Activated CD8-positive, alpha-beta T cell treated with anti-CD3 and anti-CD28 coated beads for 36 hours (primary cell): ENCODE measurements around the gene B4GALT7. TPM values are rescaled to one million over a fixed set of nuclear protein-coding genes. Genes with fewer than 3 reads are reported as not detected.

ENCODE experiments used
- ATAC-seq: fragments of 200-7000 bp; cut with Tn5 transposase; one replicate; pipeline ENCODE4 v1.10.0; 2021; ENCODE audit warnings: mild to moderate bottlenecking, moderate library complexity
- CTCF ChIA-PET: fragments of 350-600 bp; sonication (Branson Sonifier 250); formaldehyde crosslinking; loops from one replicate; lab custom pipeline; 2021; ENCODE audit warnings: antibody characterized with exemption; lab: Charles Lee
- POLR2A ChIA-PET: fragments of 350-600 bp; sonication (Branson Sonifier 250); formaldehyde crosslinking; loops from one replicate; lab custom pipeline; 2021; ENCODE audit warnings: antibody characterized with exemption; lab: Charles Lee
- DNase-seq: peaks from one replicate; pipeline ENCODE4 v3.0.0-alpha.2; 2020
- H3K27ac Mint-ChIP-seq: one replicate; pipeline ENCODE4 v1.8.0; 2021; ENCODE audit warnings: mild to moderate bottlenecking, mixed read lengths
- H3K27me3 Mint-ChIP-seq: one replicate; pipeline ENCODE4 v1.8.0; 2021; ENCODE audit warnings: mixed read lengths
- H3K36me3 Mint-ChIP-seq: one replicate; pipeline ENCODE4 v1.8.0; 2021; ENCODE audit warnings: low read depth, mixed read lengths
- H3K4me1 Mint-ChIP-seq: one replicate; pipeline ENCODE4 v1.8.0; 2021; ENCODE audit warnings: low read depth, mixed read lengths
- H3K4me3 Mint-ChIP-seq: one replicate; pipeline ENCODE4 v1.8.0; 2021; ENCODE audit warnings: mild to moderate bottlenecking, moderate library complexity, mixed read lengths
- H3K9me3 Mint-ChIP-seq: one replicate; pipeline ENCODE4 v1.8.0; 2021; ENCODE audit warnings: mixed read lengths
- intact Hi-C: fragments of 100-400 bp; cut with micrococcal nuclease; formaldehyde crosslinking; loops from one replicate; pipeline ENCODE4 v1.10.0; 2022
- total RNA-seq, 2 experiments: library from RNA; stranded (reverse); gene quantifications; one replicate each; pipeline ENCODE4 v1.2.3, GENCODE V29; 2021
- TF ChIP-seq, protein P1 (sequence below): fragments of 200-600 bp; IDR thresholded peaks from one replicate; pipeline ENCODE4 v1.8.0; 2022; ENCODE audit warnings: antibody characterized with exemption, mild to moderate bottlenecking

Gene B4GALT7
- total RNA-seq, 2 experiments from 2014 or later: 19.3 to 21.9 TPM

DNA sequence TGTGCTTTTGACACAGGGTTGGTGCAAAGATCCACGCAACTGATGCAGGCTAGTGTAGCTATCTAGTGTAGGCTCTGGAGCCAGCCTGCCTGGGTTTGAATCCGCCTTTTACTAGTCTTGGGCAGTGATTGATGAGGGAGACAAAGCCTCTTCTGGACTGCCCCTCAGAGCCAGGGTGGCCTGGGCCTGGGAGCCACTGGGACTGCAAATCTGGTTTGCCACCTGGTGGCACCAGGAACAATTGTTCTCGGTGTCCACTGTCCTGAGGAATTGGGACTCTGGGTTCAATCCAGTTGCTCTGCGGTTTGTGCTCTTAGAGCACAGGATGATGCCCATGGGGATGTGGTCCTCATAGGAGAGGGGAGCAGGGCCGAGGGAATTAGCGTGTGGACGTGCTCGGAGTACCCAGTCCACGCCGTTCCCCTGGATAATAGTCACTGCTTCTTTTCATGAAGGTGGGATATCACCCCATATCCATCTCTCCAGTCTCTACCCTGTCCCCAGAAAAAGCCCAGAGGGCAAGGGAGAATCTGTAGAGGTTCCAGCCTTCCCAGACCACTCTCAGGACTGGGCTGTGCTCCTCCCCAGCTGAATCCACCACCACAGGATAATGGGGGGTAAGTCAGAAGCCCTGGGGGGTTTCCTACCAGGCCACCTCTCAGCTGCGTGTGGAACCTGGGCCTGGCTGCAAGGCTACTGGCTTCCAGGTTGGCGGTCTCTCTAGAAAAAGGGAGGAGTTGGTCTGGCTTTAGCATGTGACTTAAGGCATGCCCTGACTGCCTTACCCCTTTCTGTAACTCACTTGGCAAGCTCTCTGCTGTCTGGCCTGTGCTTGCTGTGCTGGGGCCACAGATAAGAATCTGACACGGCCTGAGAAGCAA lies 1.9 kb downstream of the B4GALT7 start:
- H3K27me3 Mint-ChIP-seq: no peaks in the 10 kb centered on the region
- POLR2A ChIA-PET: interaction anchor here (0.9 to 1.9 kb wide), 3 partner anchors 9 to 12 kb away, joined by 3 to 7 read pairs (median 4); partner anchors contain the start of gene TMED9
- intact Hi-C loops: no loop called here
- no peak for ATAC-seq
- H3K9me3 Mint-ChIP-seq: no peaks in the 10 kb centered on the region
- peak overlapping the region; percentile 88 for H3K4me3 Mint-ChIP-seq
- TF ChIP-seq, protein P1, sequence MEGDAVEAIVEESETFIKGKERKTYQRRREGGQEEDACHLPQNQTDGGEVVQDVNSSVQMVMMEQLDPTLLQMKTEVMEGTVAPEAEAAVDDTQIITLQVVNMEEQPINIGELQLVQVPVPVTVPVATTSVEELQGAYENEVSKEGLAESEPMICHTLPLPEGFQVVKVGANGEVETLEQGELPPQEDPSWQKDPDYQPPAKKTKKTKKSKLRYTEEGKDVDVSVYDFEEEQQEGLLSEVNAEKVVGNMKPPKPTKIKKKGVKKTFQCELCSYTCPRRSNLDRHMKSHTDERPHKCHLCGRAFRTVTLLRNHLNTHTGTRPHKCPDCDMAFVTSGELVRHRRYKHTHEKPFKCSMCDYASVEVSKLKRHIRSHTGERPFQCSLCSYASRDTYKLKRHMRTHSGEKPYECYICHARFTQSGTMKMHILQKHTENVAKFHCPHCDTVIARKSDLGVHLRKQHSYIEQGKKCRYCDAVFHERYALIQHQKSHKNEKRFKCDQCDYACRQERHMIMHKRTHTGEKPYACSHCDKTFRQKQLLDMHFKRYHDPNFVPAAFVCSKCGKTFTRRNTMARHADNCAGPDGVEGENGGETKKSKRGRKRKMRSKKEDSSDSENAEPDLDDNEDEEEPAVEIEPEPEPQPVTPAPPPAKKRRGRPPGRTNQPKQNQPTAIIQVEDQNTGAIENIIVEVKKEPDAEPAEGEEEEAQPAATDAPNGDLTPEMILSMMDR: no peak
- peaks cover 16% of the 10 kb centered on the region for H3K36me3 Mint-ChIP-seq
- peaks cover 39% of the 10 kb centered on the region for H3K4me1 Mint-ChIP-seq
- no peak for DNase-seq
- no peak overlapping the region for H3K27ac Mint-ChIP-seq
- CTCF ChIA-PET: no interaction called here

DNA sequence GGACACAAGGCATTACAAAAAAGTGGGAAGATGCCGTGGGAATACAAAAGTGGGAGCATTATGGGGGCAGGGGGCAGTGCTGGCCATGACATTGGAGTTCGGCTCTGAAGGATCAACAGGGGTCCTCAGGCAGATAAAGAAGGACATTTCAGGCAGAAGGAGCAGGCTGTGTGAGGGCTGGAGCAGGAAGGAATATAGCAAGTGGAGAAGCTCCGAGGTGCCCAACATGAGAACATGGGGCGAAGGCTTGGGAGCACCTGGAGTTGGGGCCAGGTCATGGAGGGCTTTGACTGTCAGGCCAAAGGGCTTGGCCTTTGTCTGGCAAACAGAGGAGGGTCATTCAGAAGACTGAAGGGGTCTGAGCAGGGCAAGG lies 2.5 kb downstream of the B4GALT7 start:
- peaks cover 43% of the 10 kb centered on the region for H3K4me1 Mint-ChIP-seq
- POLR2A ChIA-PET: interaction anchor here (1.1 to 1.8 kb wide), 2 partner anchors 10 to 11 kb away, joined by 3 to 5 read pairs; partner anchors contain the start of gene TMED9
- TF ChIP-seq, protein P1: no peak
- ATAC-seq (no peak), DNase-seq (no peak)
- intact Hi-C loops: no loop called here
- H3K36me3 Mint-ChIP-seq: peaks cover 13% of the 10 kb centered on the region
- CTCF ChIA-PET: no interaction called here
- H3K27ac Mint-ChIP-seq: no peak overlapping the region
- no peaks in the 10 kb centered on the region for H3K9me3 Mint-ChIP-seq
- H3K27me3 Mint-ChIP-seq: no peaks in the 10 kb centered on the region
- H3K4me3 Mint-ChIP-seq: no peak overlapping the region

DNA sequence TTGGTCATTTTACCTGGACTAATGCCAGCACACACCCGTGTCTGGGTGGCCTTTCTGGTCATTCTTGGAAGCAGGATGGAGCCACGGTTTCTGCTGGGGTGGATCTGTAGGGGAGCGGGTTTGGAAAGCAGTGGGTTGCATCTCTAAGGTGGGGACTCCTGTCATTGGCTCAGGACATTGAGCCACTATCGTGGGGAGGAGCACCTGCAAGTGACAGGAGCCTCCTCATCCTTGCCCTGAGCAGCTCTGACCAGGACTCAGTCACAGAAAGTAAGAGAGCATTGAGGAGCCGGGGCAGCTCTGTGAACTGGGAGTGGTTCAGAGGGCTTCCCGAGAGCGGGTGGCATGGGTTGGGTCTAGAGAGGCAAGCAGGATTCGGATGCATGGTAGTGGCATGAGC lies 3.7 kb downstream of the B4GALT7 start:
- Mint-ChIP-seq H3K4me1 (peaks cover 37% of the 10 kb centered on the region), H3K36me3 (peaks cover 12% of the 10 kb centered on the region), H3K4me3 (no peak overlapping the region), H3K27me3 (no peaks in the 10 kb centered on the region), H3K9me3 (no peaks in the 10 kb centered on the region), H3K27ac (no peak overlapping the region)
- TF ChIP-seq, protein P1: no peak
- DNase-seq (no peak), ATAC-seq (no peak)
- POLR2A ChIA-PET: interaction anchor here (1.8 kb wide), 1 partner anchor 11 kb away, joined by 5 read pairs; the partner anchor contains the start of gene TMED9
- CTCF ChIA-PET: no interaction called here
- intact Hi-C loops: no loop called here

DNA sequence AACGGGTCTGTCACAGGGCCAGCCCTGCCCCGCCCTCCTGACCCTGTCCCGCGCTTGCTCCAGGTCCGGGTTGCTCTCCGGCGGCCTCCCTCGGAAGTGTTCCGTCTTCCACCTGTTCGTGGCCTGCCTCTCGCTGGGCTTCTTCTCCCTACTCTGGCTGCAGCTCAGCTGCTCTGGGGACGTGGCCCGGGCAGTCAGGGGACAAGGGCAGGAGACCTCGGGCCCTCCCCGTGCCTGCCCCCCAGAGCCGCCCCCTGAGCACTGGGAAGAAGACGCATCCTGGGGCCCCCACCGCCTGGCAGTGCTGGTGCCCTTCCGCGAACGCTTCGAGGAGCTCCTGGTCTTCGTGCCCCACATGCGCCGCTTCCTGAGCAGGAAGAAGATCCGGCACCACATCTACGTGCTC lies 4.2 kb downstream of the B4GALT7 start:
- no peak overlapping the region for H3K27ac Mint-ChIP-seq
- H3K27me3 Mint-ChIP-seq: no peaks in the 10 kb centered on the region
- DNase-seq: no peak
- CTCF ChIA-PET: no interaction called here
- POLR2A ChIA-PET: interaction anchor here (1.8 kb wide), 1 partner anchor 12 kb away, joined by 5 read pairs; the partner anchor contains the start of gene TMED9
- H3K4me1 Mint-ChIP-seq: peaks cover 32% of the 10 kb centered on the region
- peaks cover 14% of the 10 kb centered on the region for H3K36me3 Mint-ChIP-seq
- intact Hi-C loops: no loop called here
- TF ChIP-seq, protein P1: no peak
- no peak overlapping the region for H3K4me3 Mint-ChIP-seq
- no peaks in the 10 kb centered on the region for H3K9me3 Mint-ChIP-seq
- ATAC-seq: no peak

DNA sequence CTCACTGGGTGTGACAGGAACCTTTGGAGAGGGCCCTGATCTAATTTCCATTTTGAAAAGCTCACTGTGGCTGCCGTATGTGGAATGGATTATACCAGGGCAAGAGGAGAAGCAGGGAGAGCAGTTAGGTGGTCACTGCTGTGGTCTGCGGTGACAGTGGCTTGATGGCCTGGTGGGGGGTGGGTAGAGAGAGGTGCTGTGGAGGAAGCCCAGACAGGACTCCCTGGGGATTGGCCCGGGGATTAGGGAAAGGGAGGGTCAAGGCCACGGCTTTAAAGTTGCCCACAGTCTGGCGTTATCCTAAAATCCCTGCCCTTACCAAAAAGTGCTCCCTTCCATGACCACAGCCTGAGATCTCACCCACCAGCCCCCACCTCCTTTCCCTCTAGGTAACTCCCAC lies 4.7 kb downstream of the B4GALT7 start:
- H3K36me3 Mint-ChIP-seq: peaks cover 14% of the 10 kb centered on the region
- POLR2A ChIA-PET: no interaction called here

More for the DNA sequence above, 4.7 kb downstream of the B4GALT7 start:
- ATAC-seq: no peak
- TF ChIP-seq, protein P1: no peak
- Mint-ChIP-seq H3K9me3 (no peaks in the 10 kb centered on the region), H3K27me3 (no peaks in the 10 kb centered on the region), H3K27ac (no peak overlapping the region), H3K4me1 (peaks cover 30% of the 10 kb centered on the region), H3K4me3 (no peak overlapping the region)
- DNase-seq: no peak
- CTCF ChIA-PET: no interaction called here
- intact Hi-C loops: no loop called here
